GM10248 (cell line): ENCODE measurements around the gene RAMP3.

Experiments
- CTCF ChIA-PET: fragments of 300-600 bp; sonication (Branson Sonifier 250); formaldehyde crosslinking; extraction: SDS; loops from one replicate; lab custom pipeline; 2021; ENCODE audit warnings: antibody characterized with exemption; lab: Yijun Ruan, JAX
- POLR2A ChIA-PET: fragments of 350-650 bp; sonication (Branson Sonifier 250); formaldehyde crosslinking; extraction: SDS; loops from one replicate; lab custom pipeline; 2020; ENCODE audit warnings: antibody characterized with exemption; lab: Yijun Ruan, JAX
- DNase-seq: peaks from one replicate; pipeline ENCODE4 v3.0.0; 2012; ENCODE audit errors: extremely low spot score
- TF ChIP-seq, protein P1 (sequence below): IDR thresholded peaks from 2 replicates; pipeline ENCODE4 v1.5.1; 2012; ENCODE audit warnings: mild to moderate bottlenecking, low read depth; ENCODE audit errors: extremely low read depth, missing control alignments, control extremely low read depth

Gene RAMP3

DNA sequence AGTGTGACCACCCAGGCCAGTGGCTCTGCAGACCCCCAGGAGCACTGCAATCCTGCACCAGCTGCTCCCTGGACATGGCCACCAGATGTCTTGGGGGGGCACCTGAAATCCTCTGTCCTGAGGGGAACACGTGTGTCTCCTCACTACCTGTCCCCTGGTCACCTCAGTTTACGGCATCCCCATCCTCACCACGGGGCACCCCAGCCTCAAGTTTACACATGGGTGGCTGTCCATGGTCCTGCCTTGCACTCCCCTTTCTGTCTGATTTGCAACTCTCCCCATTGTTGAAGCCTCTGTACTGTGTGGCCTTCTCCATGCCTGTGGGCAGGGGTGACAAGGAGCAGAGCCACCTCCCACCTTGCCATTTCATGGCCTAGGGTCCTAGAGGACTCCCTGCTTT lies 67.2 kb downstream of the RAMP3 start:
- ChIA-PET CTCF (no interaction called here), POLR2A (no interaction called here)
- no peak for DNase-seq
- TF ChIP-seq, protein P1, sequence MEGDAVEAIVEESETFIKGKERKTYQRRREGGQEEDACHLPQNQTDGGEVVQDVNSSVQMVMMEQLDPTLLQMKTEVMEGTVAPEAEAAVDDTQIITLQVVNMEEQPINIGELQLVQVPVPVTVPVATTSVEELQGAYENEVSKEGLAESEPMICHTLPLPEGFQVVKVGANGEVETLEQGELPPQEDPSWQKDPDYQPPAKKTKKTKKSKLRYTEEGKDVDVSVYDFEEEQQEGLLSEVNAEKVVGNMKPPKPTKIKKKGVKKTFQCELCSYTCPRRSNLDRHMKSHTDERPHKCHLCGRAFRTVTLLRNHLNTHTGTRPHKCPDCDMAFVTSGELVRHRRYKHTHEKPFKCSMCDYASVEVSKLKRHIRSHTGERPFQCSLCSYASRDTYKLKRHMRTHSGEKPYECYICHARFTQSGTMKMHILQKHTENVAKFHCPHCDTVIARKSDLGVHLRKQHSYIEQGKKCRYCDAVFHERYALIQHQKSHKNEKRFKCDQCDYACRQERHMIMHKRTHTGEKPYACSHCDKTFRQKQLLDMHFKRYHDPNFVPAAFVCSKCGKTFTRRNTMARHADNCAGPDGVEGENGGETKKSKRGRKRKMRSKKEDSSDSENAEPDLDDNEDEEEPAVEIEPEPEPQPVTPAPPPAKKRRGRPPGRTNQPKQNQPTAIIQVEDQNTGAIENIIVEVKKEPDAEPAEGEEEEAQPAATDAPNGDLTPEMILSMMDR: no peak

DNA sequence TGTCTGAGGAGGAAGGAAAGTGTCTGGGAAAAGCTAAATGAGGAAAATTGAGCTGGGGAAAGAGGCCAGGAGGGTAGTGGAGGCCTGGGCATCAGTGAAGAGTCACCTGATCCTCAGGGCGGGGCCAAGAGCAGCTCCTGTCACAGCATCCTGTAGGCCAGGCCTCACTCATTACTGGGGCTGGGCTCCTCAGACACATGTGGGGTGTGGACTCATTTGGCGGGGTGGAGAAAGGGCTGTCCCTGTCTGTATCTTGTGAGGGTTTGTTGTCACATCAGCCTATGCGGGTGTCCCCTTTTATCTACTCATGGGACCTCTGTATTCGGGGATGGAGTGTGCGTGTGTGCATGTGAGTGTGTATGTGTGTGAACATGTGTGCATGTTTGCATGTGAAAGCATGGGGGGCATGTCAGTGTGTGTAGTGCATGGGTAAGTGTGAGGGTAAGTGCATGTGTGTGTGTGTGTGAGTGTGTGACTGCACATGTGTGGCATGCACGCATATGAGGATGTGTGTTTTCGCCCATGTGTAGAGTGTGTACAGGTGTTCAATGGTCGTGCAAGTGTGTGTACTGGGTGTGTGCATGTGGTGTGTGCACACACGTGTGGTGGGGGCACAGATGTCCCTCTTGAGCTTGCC lies 67.8 kb downstream of the RAMP3 start:
- TF ChIP-seq, protein P1: no peak
- CTCF ChIA-PET: interaction anchor here (1.3 kb wide), 1 partner anchor 10 kb away, joined by 3 read pairs; no protein-coding TSS in a partner anchor
- no peak for DNase-seq

DNA sequence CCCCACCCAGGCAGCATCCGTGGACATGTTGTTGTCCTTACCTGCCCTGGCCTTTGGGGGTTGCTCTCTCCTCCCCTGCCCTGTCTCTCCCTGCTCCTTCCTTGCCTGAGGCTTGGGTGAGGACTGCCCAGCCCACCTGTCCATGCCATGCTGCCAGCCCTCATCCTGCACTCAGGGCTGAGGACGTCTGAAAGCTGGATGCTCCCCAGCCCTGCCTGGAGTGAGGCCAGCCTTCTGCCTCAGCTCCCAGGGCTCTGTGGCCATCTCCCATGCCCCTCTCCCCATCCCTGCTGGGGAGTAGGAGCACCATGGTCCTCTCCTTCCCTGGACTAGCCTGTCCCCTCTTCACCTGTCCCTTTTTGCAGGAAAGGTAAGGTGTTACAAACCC lies 68.4 kb downstream of the RAMP3 start:
- CTCF ChIA-PET: interaction anchor here (1.3 kb wide), 1 partner anchor 9 kb away, joined by 3 read pairs; no protein-coding TSS in a partner anchor
- no peak for DNase-seq
- POLR2A ChIA-PET: no interaction called here
- TF ChIP-seq, protein P1: no peak

More for the DNA sequence above, 67.8 kb downstream of the RAMP3 start:
- POLR2A ChIA-PET: no interaction called here

DNA sequence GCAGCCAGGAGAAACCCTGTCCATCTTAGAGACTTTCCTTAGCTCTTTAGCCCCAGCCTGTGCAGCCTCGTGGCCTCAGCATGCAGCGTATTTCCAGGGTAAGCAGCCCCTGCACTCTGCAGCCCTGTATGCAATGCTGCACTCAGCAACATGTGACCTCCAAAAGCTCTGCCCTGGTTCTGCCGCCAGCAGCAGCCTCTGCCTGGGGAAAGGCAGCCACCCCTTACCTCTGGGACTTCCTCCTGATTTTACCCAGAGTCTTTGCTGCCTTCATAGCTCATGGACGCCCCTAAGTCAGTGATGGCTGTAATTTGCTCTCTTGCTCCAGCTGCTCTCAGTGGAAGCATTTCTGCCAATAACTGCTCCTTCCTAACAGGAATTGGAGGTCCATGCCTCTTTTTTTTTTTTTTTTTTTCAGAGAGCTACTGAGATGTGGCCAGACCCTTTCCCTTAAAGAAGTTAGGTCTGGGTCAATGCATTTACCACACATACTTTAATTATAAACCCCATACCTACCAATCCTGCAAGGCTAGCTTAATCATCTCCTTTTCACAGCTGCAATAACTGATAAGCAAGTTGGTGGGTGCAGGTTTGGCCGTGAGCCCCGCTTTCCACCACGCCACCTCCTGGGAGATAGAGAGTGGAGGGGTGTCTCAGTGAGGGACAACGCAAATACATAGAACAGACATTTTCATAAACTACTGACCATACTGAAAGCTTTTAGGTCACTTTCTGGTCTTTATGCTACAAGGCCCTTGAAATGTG lies 71.7 kb downstream of the RAMP3 start:
- DNase-seq: no peak
- TF ChIP-seq, protein P1: no peak
- CTCF ChIA-PET: interaction anchor here (0.9 to 1.1 kb wide), 3 partner anchors 11 to 25 kb away, joined by 3 to 5 read pairs (median 3); no protein-coding TSS in a partner anchor
- POLR2A ChIA-PET: no interaction called here

DNA sequence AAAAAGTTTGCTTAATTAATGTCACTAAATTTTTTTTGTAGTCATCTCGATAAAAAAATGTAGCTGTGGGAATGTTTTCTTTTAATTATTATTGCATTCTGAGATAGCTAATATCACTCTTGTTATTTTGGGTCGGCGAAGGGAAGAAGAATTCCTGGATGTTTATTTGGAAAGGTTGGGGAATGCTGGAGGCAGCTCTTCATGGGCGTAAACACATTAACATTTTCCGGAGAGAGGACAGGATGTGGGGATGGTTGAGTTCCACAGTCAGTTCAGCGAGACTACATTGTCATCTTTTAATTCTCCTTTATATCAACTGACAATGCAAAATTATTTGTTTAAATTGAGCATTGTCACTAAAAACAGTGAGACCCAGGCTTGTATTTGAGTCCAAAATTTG lies 72.5 kb downstream of the RAMP3 start:
- TF ChIP-seq, protein P1: no peak
- CTCF ChIA-PET: interaction anchor here (0.9 to 1.1 kb wide), 2 partner anchors 11 to 26 kb away, joined by 3 read pairs; no protein-coding TSS in a partner anchor
- POLR2A ChIA-PET: no interaction called here
- DNase-seq: no peak

DNA sequence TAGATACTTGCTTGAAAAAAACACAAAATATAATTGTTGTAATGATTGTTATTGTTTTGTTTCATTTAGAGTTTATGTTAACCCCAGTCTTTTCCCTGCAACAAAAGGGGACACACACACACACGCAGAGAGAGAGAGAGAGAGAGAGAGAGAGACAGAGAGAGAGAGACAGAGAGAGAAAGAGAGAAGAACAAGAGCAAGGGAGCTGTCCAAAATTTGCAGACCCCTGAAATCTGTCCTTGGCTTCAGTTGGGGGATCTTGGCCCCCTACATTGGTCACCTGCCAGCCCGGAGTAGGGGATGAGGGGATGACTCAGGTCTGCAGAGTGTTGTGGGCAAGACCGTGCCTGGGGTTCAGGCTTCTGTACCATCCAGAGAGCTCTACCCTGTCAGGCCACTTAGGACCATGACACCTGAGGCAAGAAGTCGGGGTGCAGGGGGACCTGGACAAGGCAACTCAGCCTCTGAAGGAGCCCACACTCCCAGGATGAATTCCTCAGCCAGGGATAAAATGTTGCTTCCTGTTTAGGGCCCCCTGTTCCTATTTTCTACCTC lies 73.1 kb downstream of the RAMP3 start:
- ChIA-PET CTCF (interaction anchor here (0.9 kb wide), 1 partner anchor 26 kb away, joined by 3 read pairs; no protein-coding TSS in a partner anchor), POLR2A (no interaction called here)
- TF ChIP-seq, protein P1: no peak
- no peak for DNase-seq
